ENCODE results near the gene PTPRT. TPM values are rescaled to one million over a fixed set of nuclear protein-coding genes. Genes with fewer than 3 reads are reported as not detected.

Gene PTPRT
- polyA plus RNA-seq, 1 of the 3 experiments (the other 2 are of a cell fraction) = not detected

- DNase-seq = no peak
- Histone ChIP-seq H3K79me2 (ENCODE audit: insufficient read depth) (no peaks in the 10 kb centered on the region), H3F3A (replicated peaks; ENCODE audit: insufficient read depth) (no peaks in the 10 kb centered on the region), H3K4me3 (ENCODE audit: low read depth in 2 of 2, low read length in 1 of 2) (no peak overlapping the region), H3K4me2 (no peak overlapping the region), H3K9me2 (no peaks in the 10 kb centered on the region), H4K20me1 (ENCODE audit: insufficient read depth) (no peaks in the 10 kb centered on the region), H3K4me1 (ENCODE audit: control insufficient read depth in 1 of 2, insufficient read depth in 2 of 2, low read depth in 1 of 2, low read length in 1 of 2) (peaks cover 0 to 3% of the 10 kb centered on the region in 2 experiments; a peak in 1 of 4 replicates), H2AFZ (ENCODE audit: low read depth) (no peak overlapping the region), H3K36me3 (replicated peaks in 1 of 2; ENCODE audit: control insufficient read depth in 1 of 2, insufficient read depth in 2 of 2, low read length in 1 of 2) (no peaks in the 10 kb centered on the region), H3K27ac (ENCODE audit: low read depth in 2 of 2, low read length in 1 of 2) (no peak overlapping the region), H3K9ac (no peak overlapping the region), H3K9me3 (no peaks in the 10 kb centered on the region), H3K27me3 (ENCODE audit: insufficient read depth) (no peaks in the 10 kb centered on the region)
- TF ChIP-seq TCF12 (IDR thresholded peaks at IDR 0.05) = no peak
- no peak for TF ChIP-seq TAF1 (IDR thresholded peaks at IDR 0.05; ENCODE audit: borderline replicate concordance, low read depth, low read length)
- no peak for TF ChIP-seq NRF1 (IDR thresholded peaks at IDR 0.05; ENCODE audit: low read depth, low read length)
- ChIA-PET POLR2A (no interaction called here), CTCF (no interaction called here)
- 44% methylated on average over 4 of the region's 4 CpGs for WGBS (ENCODE audit: low lambda C conversion rate)
Measured at GRCh38 chr20:42741906-42742305, 447.8 kb downstream of the PTPRT start.

DNA sequence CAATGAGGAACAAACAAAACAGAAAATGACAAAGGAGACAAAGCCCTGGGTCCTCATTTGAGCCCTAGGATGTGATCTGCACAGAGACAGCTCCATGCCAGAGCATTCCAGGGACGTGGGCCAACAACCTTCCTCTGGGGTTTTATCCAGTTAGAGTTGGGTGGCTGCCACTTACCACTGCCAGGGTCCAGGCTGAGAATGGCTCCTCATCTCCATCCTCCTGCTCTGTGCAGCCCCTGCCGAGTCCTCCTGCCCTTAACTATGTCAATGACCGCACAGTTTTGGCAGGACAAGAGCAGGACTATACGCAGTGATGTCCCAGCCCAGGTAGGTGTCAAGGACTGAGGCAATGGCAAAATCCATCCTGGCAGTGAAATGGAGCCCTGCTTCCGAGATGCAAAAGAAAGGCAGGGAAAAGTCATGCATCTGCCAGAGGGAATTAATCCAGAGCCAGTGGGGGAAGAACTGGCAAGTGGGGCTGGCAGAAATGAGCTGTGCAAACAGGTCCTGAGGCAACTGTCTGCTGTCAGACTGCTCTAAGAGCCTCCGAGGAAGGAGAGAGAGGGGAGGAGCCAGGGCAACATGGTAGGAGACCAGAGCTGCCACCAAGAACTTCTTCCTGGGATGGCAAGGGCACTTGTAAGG is 449.4 kb downstream of the PTPRT start:
- Histone ChIP-seq H3F3A (replicated peaks; ENCODE audit: insufficient read depth) (no peaks in the 10 kb centered on the region), H3K27ac (ENCODE audit: low read depth in 2 of 2, low read length in 1 of 2) (no peak overlapping the region), H3K36me3 (replicated peaks in 1 of 2; ENCODE audit: control insufficient read depth in 1 of 2, insufficient read depth in 2 of 2, low read length in 1 of 2) (no peaks in the 10 kb centered on the region), H4K20me1 (ENCODE audit: insufficient read depth) (no peaks in the 10 kb centered on the region), H3K9me2 (no peaks in the 10 kb centered on the region), H3K9me3 (no peaks in the 10 kb centered on the region), H3K27me3 (ENCODE audit: insufficient read depth) (no peaks in the 10 kb centered on the region), H3K4me3 (ENCODE audit: low read depth in 2 of 2, low read length in 1 of 2) (no peak overlapping the region), H2AFZ (ENCODE audit: low read depth) (no peak overlapping the region), H3K9ac (no peak overlapping the region), H3K79me2 (ENCODE audit: insufficient read depth) (no peaks in the 10 kb centered on the region), H3K4me1 (ENCODE audit: control insufficient read depth in 1 of 2, insufficient read depth in 2 of 2, low read depth in 1 of 2, low read length in 1 of 2) (peaks cover 0 to 3% of the 10 kb centered on the region in 2 experiments; a peak in 1 of 4 replicates), H3K4me2 (no peak overlapping the region)
- TF ChIP-seq CHD2 (IDR thresholded peaks at IDR 0.05; ENCODE audit: low read length, partially characterized antibody) (no peak), MEF2A (IDR thresholded peaks at IDR 0.05; ENCODE audit: borderline replicate concordance, low read depth) (no peak), GABPA (IDR thresholded peaks at IDR 0.05; ENCODE audit: low read depth) (no peak), MXI1 (IDR thresholded peaks at IDR 0.05; ENCODE audit: low read depth, low read length) (no peak), RCOR1 (IDR thresholded peaks at IDR 0.05; ENCODE audit: low read length) (no peak), PBX3 (IDR thresholded peaks at IDR 0.05) (no peak), JUND (IDR thresholded peaks at IDR 0.05) (no peak), EZH2phosphoT487 (IDR thresholded peaks at IDR 0.05; ENCODE audit: borderline replicate concordance, low read depth) (no peak), FOSL2 (IDR thresholded peaks at IDR 0.05; ENCODE audit: borderline replicate concordance, low read depth) (no peak), RXRA (IDR thresholded peaks at IDR 0.05; ENCODE audit: borderline replicate concordance, low read depth) (no peak), POLR2AphosphoS5 (IDR thresholded peaks at IDR 0.05; ENCODE audit: low read depth, low read length) (no peak), CTCF (IDR thresholded peaks at IDR 0.05) (no peak)
- TF ChIP-seq, protein P1, sequence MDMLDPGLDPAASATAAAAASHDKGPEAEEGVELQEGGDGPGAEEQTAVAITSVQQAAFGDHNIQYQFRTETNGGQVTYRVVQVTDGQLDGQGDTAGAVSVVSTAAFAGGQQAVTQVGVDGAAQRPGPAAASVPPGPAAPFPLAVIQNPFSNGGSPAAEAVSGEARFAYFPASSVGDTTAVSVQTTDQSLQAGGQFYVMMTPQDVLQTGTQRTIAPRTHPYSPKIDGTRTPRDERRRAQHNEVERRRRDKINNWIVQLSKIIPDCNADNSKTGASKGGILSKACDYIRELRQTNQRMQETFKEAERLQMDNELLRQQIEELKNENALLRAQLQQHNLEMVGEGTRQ (IDR thresholded peaks at IDR 0.05; ENCODE audit: borderline replicate concordance, low read depth, low read length) = no peak
- TF ChIP-seq, protein P2, sequence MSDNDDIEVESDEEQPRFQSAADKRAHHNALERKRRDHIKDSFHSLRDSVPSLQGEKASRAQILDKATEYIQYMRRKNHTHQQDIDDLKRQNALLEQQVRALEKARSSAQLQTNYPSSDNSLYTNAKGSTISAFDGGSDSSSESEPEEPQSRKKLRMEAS (IDR thresholded peaks at IDR 0.05; ENCODE audit: low read depth) = no peak
- TF ChIP-seq, protein P3, sequence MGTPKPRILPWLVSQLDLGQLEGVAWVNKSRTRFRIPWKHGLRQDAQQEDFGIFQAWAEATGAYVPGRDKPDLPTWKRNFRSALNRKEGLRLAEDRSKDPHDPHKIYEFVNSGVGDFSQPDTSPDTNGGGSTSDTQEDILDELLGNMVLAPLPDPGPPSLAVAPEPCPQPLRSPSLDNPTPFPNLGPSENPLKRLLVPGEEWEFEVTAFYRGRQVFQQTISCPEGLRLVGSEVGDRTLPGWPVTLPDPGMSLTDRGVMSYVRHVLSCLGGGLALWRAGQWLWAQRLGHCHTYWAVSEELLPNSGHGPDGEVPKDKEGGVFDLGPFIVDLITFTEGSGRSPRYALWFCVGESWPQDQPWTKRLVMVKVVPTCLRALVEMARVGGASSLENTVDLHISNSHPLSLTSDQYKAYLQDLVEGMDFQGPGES (IDR thresholded peaks at IDR 0.05; ENCODE audit: low read depth, low read length) = no peak
- WGBS (ENCODE audit: low lambda C conversion rate) = 7% methylated on average over 6 of the region's 6 CpGs
- ChIA-PET CTCF (no interaction called here), POLR2A (no interaction called here)
- no peak for DNase-seq

Measured in SK-N-SH (cell line).